CD4-positive, alpha-beta T cell treated with Interleukin-6 at 100 ng/mL for 8 hours (primary cell): ENCODE data around the gene CT45A8.
"Not testable (repeated sequence)": the region's sequence is repeated elsewhere in the genome, so short reads cannot be mapped to it uniquely, and the experiment has no call there.

Source experiments
- DNase-seq: peaks from one replicate; pipeline ENCODE4 v3.0.0-alpha.2; 2020; ENCODE audit warnings: mixed read lengths, low spot score

Gene CT45A8, protein sequence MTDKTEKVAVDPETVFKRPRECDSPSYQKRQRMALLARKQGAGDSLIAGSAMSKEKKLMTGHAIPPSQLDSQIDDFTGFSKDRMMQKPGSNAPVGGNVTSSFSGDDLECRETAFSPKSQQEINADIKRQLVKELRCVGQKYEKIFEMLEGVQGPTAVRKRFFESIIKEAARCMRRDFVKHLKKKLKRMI

DNA sequence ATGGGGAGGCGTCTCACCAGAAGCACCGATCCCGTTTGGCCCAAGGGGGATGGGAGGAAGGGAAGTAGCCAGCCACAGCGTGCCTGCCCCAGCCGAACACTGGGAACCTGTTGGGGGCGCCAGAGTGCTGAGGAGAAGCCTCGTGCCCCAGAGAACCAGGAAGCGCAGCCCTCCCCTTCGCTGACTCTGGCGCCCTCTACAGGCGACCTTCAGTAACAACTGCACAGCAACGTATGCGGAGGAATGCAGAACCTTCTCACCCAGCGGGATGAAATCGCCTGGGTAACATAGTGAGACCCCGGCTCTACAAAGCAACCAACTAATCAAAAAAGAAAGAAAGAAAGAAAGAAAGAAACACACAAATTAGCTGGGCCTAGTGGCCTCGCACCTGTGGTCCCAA lies at the start of gene CT45A8:
Gene CT45A8, minus strand, starts transcription at position 101 of the 400 bp plus-strand sequence. CDS start 3,755 bp downstream, outside the sequence.
- DNase-seq, result not testable (repeated sequence)

DNA sequence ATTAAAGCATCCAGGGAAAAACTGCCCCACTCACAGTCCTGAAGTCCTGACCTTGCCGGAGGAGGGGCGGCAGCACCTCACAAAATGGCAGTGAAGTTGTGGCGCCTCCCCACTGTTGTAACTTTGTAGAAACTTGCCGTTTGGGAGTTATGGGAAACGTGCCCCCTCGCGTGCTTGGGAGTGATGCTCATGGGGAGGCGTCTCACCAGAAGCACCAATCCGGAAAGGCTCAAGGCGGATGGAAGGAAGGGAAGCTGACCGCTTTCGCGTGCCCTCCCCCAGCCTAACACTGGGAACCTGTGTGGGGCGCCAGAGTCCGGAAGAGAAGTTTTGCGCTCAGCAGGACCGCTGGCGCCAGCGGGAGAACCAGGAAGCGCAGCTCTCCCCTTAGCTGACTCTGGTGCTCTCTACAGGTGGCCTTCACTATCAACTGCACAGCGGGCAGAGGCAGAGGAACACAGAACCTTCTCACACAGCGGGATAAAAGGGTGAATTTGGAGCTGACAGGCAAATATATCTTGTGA lies 39.0 kb upstream of the CT45A8 start, which contains the start of the genes CT45A10 and SAGE1:
Gene CT45A10, minus strand, starts transcription at position 151 of the 524 bp plus-strand sequence. CDS start 8,100 bp downstream, outside the sequence.
Gene SAGE1, plus strand, starts transcription at position 423 of the 524 bp plus-strand sequence. CDS start 2,527 bp downstream, outside the sequence.
- no peak for DNase-seq

DNA sequence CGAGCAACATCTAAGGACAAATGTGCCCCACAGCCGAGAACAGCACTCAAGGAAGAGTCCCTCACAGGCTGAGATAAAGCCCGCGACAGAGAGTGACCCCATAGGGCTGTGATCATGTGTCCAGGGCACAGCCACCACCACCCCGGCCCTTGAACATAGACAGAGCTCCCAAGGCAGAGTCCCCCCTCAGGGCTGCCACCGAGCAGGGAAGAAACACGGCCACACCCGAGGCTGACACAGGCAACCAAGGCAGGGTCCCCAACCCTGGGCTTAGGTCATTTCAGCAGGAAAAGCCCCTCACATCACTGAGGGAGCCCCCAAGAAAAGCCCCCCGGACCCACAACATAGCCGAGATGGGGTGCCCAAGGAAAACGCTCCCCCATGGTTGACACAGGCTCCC lies 38.4 kb upstream of the CT45A8 start:
- DNase-seq, result no peak

DNA sequence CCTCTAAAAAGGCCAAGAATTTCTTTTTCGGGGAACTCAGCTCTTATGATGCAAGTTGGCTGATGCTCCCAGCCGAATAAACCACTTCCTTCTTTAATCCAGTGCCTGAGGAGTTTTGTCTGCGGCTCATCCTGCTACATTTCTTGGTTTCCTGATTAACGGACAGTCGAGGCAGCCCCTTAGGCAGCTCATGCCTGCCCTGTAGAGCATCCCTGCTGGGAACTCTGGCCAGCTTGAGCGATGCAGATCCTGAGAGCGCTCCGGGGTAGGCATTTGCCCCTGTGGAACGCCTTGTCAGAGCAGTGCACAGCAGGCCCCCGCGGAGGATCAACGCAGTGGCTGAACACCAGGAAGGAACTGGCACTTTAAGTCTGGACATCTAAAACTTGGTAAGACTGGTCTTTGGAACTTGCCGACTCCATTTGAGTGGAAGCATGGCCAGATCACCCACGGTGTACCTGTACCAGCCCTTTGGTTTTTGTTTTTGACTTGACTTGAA lies 35.8 kb upstream of the CT45A8 start:
- DNase-seq, result no peak

DNA sequence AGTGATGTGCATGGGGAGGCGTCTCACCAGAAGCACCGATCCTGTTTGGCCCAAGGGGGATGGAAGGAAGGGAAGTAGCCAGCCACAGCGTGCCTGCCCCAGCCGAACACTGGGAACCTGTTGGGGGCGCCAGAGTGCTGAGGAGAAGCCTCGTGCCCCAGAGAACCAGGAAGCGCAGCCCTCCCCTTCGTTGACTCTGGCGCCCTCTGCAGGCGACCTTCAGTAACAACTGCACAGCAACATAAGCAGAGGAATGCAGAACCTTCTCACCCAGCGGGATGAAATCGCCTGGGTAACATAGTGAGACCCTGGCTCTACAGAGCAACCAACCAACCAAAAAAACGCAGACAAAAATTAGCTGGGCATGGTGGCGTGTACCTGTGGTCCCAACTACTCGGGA lies 34.6 kb upstream of the CT45A8 start:
- DNase-seq, result not testable (repeated sequence)

DNA sequence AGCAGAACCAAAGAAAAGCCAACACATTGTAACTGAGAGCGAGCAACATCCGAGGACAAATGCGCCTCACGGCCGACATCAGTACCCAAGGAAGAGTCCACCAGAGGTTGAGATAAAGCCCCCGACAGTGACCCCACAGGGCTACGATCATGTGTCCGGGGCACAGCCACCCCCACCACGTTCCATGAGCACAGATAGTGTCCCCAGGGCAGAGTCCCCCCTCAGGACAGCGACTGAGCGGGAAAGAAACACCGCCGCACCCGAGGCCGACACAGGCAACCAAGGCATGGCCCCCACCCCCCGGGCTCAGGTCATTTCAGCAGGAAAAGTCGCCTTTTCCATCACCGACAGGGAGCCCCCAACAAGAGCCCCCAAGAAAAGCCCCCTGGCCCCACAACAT lies 33.9 kb upstream of the CT45A8 start:
- DNase-seq, result not testable (repeated sequence)

DNA sequence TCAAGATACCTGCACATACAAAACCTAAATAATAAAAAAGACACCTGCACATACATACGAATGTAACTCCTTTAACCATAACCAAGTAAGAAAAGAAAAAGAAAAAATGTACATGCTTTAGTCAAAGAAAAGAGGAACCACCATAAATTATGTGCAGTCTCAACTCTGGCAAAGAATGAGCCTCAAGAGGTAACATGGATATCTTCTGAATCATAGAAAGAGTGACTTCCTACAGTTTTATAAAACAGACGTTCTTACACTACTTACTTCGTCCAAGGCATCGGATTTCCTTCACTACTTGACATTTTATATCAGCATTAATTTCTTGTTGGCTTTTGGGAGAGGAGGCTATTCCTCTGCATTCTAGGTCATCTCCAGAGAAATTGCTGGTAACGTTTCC lies 28.4 kb upstream of the CT45A8 start:
- not testable (repeated sequence) for DNase-seq

DNA sequence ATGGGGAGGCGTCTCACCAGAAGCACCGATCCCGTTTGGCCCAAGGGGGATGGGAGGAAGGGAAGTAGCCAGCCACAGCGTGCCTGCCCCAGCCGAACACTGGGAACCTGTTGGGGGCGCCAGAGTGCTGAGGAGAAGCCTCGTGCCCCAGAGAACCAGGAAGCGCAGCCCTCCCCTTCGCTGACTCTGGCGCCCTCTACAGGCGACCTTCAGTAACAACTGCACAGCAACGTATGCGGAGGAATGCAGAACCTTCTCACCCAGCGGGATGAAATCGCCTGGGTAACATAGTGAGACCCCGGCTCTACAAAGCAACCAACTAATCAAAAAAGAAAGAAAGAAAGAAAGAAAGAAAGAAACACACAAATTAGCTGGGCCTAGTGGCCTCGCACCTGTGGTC lies 17.4 kb upstream of the CT45A8 start, which contains the start of gene CT45A9:
Gene CT45A9, minus strand, starts transcription at position 101 of the 400 bp plus-strand sequence. CDS start 3,751 bp downstream, outside the sequence.
- not testable (repeated sequence) for DNase-seq

DNA sequence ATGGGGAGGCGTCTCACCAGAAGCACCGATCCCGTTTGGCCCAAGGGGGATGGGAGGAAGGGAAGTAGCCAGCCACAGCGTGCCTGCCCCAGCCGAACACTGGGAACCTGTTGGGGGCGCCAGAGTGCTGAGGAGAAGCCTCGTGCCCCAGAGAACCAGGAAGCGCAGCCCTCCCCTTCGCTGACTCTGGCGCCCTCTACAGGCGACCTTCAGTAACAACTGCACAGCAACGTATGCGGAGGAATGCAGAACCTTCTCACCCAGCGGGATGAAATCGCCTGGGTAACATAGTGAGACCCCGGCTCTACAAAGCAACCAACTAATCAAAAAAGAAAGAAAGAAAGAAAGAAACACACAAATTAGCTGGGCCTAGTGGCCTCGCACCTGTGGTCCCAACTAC lies 17.2 kb downstream of the CT45A8 start, which contains the start of gene CT45A7:
Gene CT45A7, minus strand, starts transcription at position 101 of the 400 bp plus-strand sequence. CDS start 3,747 bp downstream, outside the sequence.
- DNase-seq, result not testable (repeated sequence)

DNA sequence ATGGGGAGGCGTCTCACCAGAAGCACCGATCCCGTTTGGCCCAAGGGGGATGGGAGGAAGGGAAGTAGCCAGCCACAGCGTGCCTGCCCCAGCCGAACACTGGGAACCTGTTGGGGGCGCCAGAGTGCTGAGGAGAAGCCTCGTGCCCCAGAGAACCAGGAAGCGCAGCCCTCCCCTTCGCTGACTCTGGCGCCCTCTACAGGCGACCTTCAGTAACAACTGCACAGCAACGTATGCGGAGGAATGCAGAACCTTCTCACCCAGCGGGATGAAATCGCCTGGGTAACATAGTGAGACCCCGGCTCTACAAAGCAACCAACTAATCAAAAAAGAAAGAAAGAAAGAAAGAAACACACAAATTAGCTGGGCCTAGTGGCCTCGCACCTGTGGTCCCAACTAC lies 34.4 kb downstream of the CT45A8 start, which contains the start of gene CT45A2:
Gene CT45A2, minus strand, starts transcription at position 101 of the 400 bp plus-strand sequence. CDS start 3,747 bp downstream, outside the sequence.
- not testable (repeated sequence) for DNase-seq

DNA sequence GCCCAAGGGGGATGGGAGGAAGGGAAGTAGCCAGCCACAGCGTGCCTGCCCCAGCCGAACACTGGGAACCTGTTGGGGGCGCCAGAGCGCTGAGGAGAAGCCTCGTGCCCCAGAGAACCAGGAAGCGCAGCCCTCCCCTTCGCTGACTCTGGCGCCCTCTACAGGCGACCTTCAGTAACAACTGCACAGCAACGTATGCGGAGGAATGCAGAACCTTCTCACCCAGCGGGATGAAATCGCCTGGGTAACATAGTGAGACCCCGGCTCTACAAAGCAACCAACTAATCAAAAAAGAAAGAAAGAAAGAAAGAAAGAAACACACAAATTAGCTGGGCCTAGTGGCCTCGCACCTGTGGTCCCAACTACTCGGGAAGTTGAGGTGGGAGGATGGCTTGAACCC lies 51.7 kb downstream of the CT45A8 start, which contains the start of gene CT45A6:
Gene CT45A6, minus strand, starts transcription at position 101 of the 400 bp plus-strand sequence. CDS start 3,794 bp downstream, outside the sequence.
- not testable (repeated sequence) for DNase-seq
